KOPT-K1 (cell line): ENCODE measurements around the gene NRXN3.

Experiments used
- H3K27ac ChIP-seq: fragments of 200-600 bp; sonication (generic); 2 replicates; pipeline ENCODE4 v1.5.1; 2016; ENCODE audit warnings: antibody characterized with exemption, mild to moderate bottlenecking, low read depth, low read length; ENCODE audit not compliant: poor library complexity, severe bottlenecking
- H3K36me3 ChIP-seq: fragments of 200-600 bp; sonication (generic); 2 replicates; pipeline ENCODE4 v1.5.1; 2017; ENCODE audit warnings: antibody characterized with exemption, mild to moderate bottlenecking, low read length, moderate library complexity; ENCODE audit not compliant: insufficient read depth
- H3K9me3 ChIP-seq: fragments of 200-600 bp; sonication (generic); 2 replicates; pipeline ENCODE4 v1.5.1; 2017; ENCODE audit warnings: antibody characterized with exemption, low read length, mild to moderate bottlenecking; ENCODE audit not compliant: insufficient read depth, poor library complexity, severe bottlenecking

Gene NRXN3

GRCh38 chr14:79709573-79709972 is 1539.4 kb downstream of the NRXN3 start:
- no peaks in the 10 kb centered on the region for H3K9me3 ChIP-seq
- H3K36me3 ChIP-seq, result no peaks in the 10 kb centered on the region
- no peak overlapping the region for H3K27ac ChIP-seq

GRCh38 chr14:79712302-79712950 is 1542.3 kb downstream of the NRXN3 start:
- no peaks in the 10 kb centered on the region for H3K9me3 ChIP-seq
- H3K36me3 ChIP-seq, result no peaks in the 10 kb centered on the region
- H3K27ac ChIP-seq, result no peak overlapping the region

DNA sequence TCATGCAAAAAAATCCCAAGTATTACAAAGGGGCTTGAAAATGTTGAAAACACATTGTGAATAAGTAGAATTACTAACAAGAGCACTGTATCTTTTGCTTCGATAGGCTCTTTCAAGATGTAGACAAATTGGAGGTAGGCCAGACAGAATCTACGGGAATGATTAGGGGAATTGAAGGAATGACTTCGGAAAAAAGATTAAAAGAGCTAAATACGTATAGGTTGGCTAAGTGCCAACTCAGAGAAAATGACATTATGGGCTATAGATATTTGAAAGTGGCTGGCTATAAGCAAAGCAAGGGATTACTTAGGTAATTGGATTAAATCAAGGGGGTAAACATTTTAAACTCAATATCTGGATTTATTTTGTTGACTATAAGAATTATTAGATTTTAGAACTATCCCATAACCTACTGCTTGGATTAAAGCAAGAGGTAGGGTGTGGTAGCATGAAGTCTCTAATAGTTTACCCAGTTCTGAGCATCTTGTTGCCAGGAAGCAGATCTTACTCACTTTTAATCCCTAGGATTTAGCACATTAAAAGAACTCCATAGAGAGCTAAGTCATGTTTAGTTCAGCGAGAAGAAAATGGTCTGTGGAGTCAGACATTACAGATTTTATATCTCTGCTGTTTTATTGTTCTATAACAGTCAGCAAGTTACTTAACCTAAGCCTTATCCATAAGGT is 1551.4 kb downstream of the NRXN3 start:
- H3K9me3 ChIP-seq, result no peaks in the 10 kb centered on the region
- H3K27ac ChIP-seq, result no peak overlapping the region
- H3K36me3 ChIP-seq, result no peaks in the 10 kb centered on the region

GRCh38 chr14:79724934-79725717 is 1555.0 kb downstream of the NRXN3 start:
- Histone ChIP-seq H3K27ac (peak overlapping the region; percentile 51), H3K36me3 (no peaks in the 10 kb centered on the region), H3K9me3 (no peaks in the 10 kb centered on the region)

GRCh38 chr14:79727900-79728299 is 1557.7 kb downstream of the NRXN3 start:
- H3K9me3 ChIP-seq, result no peaks in the 10 kb centered on the region

DNA sequence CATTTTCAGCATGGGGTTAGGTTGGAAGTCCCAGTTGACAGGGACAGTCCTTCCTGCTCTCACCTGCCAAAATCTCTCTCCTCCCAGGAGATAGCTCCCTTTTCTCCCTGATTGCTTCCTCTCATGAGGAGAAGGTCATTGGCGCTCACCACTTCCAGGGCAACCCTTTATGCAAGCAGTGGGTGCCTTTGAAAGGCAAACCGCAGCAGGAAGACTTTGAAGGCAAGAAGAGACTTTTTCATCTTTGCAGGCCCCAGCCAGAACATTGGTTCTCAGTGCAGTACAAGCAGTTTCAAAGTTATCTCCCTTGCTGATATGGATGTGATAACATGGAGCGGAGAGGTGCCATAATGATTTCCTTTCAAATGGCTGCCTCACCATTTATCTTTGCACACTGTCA is 1558.2 kb downstream of the NRXN3 start:
- Histone ChIP-seq H3K36me3 (no peaks in the 10 kb centered on the region), H3K9me3 (no peaks in the 10 kb centered on the region), H3K27ac (no peak overlapping the region)

More at GRCh38 chr14:79727900-79728299, 1557.7 kb downstream of the NRXN3 start:
- no peak overlapping the region for H3K27ac ChIP-seq
- no peaks in the 10 kb centered on the region for H3K36me3 ChIP-seq

GRCh38 chr14:79729731-79730130 is 1559.6 kb downstream of the NRXN3 start:
- Histone ChIP-seq H3K36me3 (no peaks in the 10 kb centered on the region), H3K27ac (no peak overlapping the region), H3K9me3 (no peaks in the 10 kb centered on the region)

DNA sequence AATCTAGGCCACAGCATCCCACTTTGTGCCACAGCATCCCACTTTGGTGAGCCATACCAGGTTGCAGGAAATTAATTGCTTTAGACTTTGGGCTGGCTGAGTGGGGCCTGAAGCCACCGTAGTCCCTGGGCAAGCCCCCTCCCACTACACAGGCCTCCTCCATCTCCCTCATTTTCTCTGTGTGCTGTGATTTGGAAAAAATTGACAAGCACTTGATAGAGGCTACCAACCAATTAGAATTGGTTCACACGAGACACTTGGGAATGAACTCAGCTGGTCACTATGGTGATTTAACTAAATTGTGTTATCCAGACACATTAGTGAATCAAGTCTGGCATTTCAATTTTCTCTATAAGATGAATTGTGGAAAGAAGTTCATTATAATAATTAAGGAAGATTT is 1560.0 kb downstream of the NRXN3 start:
- H3K36me3 ChIP-seq, result no peaks in the 10 kb centered on the region
- H3K9me3 ChIP-seq, result no peaks in the 10 kb centered on the region
- no peak overlapping the region for H3K27ac ChIP-seq

DNA sequence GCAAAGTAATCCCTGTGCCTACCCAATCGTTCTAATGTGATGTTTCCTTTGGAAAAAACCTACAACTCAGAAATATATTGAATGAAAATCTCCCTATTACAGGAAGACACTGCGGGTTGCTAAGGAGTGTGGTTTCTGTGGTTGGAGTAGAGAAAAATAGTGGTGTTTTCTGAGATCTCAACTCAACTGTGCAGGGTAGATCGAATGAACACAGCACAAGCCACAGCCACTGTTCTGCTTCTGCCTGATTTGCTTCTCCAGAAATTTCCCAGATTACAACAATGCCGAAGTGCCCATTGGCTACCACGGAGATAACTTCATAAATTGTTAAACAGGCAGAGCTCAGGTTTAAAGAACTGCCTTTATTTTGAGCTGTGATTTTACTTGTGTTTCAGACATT is 1560.8 kb downstream of the NRXN3 start:
- Histone ChIP-seq H3K36me3 (no peaks in the 10 kb centered on the region), H3K9me3 (peaks cover 7% of the 10 kb centered on the region), H3K27ac (no peak overlapping the region)

DNA sequence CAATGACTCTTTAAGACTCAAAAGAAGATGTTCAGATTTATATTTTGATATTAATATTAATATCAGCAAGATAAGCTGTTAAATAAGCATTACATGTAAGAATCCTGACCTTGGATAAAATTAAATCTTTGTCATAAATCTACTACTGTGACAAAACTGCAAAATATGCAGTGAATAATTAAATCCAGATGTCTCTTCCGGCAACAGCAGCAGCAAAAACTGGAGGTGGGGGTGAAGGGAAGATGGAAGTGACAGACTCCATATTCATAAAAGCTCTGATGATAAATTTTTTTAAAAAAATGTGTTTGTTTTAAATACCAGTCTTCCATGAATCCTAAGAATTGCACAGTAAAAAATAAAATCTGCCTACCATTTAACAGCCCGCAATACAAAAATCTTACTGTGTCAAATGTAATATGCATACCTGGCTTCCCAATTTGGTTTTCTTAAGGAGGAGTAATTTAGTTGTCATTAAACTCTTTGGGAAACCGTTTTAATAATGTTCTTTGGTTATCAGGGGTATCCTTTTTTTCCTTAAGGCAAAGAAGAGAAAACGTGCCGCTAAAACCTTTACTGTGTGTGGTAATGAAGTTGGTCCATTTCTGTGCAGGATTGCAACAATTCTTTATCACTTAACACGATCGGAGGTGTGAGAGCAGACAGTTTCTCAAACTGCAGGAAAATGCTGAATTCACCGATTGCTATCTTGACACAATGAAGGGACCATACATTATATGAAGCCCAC is 1562.9 kb downstream of the NRXN3 start:
- Histone ChIP-seq H3K9me3 (peaks cover 22% of the 10 kb centered on the region), H3K36me3 (no peaks in the 10 kb centered on the region), H3K27ac (no peak overlapping the region)

GRCh38 chr14:79734151-79734550 is 1564.0 kb downstream of the NRXN3 start:
- H3K36me3 ChIP-seq, result no peaks in the 10 kb centered on the region
- peaks cover 22% of the 10 kb centered on the region for H3K9me3 ChIP-seq
- H3K27ac ChIP-seq, result no peak overlapping the region

DNA sequence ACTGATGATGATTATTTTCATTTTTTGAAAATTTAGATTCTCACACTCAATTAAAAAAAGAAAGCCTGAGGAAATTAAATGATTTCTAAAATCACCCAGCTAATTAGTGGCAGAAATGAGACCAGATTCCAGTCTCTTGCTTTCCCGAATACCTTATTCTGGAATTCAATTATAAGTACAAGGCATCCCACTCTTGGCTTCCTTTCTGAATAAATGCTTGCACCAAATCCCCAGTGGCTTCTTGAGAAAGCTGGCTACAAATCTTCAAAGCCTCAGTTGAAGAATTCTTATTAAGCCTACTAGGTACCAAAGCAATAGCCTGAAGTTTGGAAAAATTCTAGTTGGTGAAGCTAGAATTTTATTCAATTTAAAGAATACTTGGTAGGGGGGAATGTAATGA is 1564.5 kb downstream of the NRXN3 start:
- Histone ChIP-seq H3K27ac (no peak overlapping the region), H3K9me3 (peaks cover 22% of the 10 kb centered on the region), H3K36me3 (no peaks in the 10 kb centered on the region)

GRCh38 chr14:79735121-79735520 is 1564.9 kb downstream of the NRXN3 start:
- H3K27ac ChIP-seq, result no peak overlapping the region
- H3K9me3 ChIP-seq, result peaks cover 22% of the 10 kb centered on the region
- H3K36me3 ChIP-seq, result no peaks in the 10 kb centered on the region

DNA sequence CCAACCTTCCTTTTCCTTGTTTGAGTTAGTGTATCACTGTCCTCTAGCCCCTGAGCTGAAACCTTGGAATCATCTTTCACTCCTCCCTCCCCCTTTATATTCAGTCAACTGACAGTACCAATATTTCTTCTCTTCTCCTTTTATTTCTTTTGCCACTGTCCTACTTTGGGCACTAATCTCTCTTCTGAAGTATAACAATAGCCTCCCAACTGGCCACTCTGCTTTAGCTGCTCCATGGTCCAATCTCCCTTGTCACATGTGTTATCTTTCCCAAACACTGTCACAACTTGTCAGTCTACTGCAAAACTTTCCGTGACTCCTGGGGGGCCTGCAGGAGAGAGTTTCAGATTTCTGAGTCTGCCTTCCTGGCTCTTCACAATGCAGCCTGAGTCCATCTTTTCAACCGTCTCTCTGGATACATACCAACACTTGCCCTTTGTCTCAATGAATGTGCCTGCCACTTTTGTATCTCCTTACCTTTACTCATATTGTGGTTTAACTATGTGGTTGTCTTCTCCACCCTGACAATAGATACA is 1570.0 kb downstream of the NRXN3 start:
- Histone ChIP-seq H3K36me3 (no peaks in the 10 kb centered on the region), H3K9me3 (peaks cover 22% of the 10 kb centered on the region), H3K27ac (no peak overlapping the region)

GRCh38 chr14:79742142-79742541 is 1572.0 kb downstream of the NRXN3 start:
- H3K9me3 ChIP-seq, result peaks cover 4% of the 10 kb centered on the region
- no peaks in the 10 kb centered on the region for H3K36me3 ChIP-seq
- H3K27ac ChIP-seq, result no peak overlapping the region
